ENCODE measurements around the gene DAPP1. TPM values are rescaled to one million over a fixed set of nuclear protein-coding genes. Genes with fewer than 3 reads are reported as not detected.

Gene DAPP1
- total and polyA plus RNA-seq, 2 donors from 2014 or later: 0.34 to 10.1 TPM

GRCh38 chr4:99803566-99804101 lies 13.0 kb upstream of the DAPP1 start:
- Histone ChIP-seq H3K4me1 (ENCODE audit: control insufficient read depth in 2 of 3, insufficient read depth in 2 of 3, low read depth in 1 of 3, low read length in 3 of 3) (peaks cover 0 to 3% (median 0%) of the 10 kb centered on the region in 3 donors), H3K27me3 (ENCODE audit: control insufficient read depth, insufficient read depth, low read length) (no peaks in the 10 kb centered on the region), H3K27ac (ENCODE audit: low read depth in 2 of 2, low read length in 2 of 2) (no peak overlapping the region), H3K4me3 (ENCODE audit: low read length in 3 of 3) (no peak overlapping the region), H3K36me3 (ENCODE audit: control insufficient read depth in 2 of 3, insufficient read depth in 3 of 3, low read length in 3 of 3) (no peaks in the 10 kb centered on the region), H3K9ac (ENCODE audit: low read length in 3 of 3) (no peak overlapping the region), H3K9me3 (ENCODE audit: control insufficient read depth in 2 of 3, insufficient read depth in 1 of 3, low read length in 3 of 3) (no peaks in the 10 kb centered on the region)
- no peak for FAIRE-seq
- no peak for TF ChIP-seq CTCF (IDR thresholded peaks at IDR 0.05; ENCODE audit: borderline replicate concordance, extremely low read depth, insufficient read depth)
- intact Hi-C loops (cut with DNase I): no loop called here
- DNase-seq: no peak

GRCh38 chr4:99806545-99806944 lies 10.1 kb upstream of the DAPP1 start:
- H3K9me3 ChIP-seq (ENCODE audit: control insufficient read depth in 2 of 3, insufficient read depth in 1 of 3, low read length in 3 of 3): no peaks in the 10 kb centered on the region
- no peak overlapping the region for H3K4me3 ChIP-seq (ENCODE audit: low read length in 3 of 3)
- H3K9ac ChIP-seq (ENCODE audit: low read length in 3 of 3): no peak overlapping the region
- H3K27ac ChIP-seq (ENCODE audit: low read depth in 2 of 2, low read length in 2 of 2): no peak overlapping the region
- TF ChIP-seq CTCF (IDR thresholded peaks at IDR 0.05; ENCODE audit: borderline replicate concordance, extremely low read depth, insufficient read depth): no peak
- intact Hi-C loops (cut with DNase I): no loop called here
- no peaks in the 10 kb centered on the region for H3K4me1 ChIP-seq (ENCODE audit: control insufficient read depth in 2 of 3, insufficient read depth in 2 of 3, low read depth in 1 of 3, low read length in 3 of 3)
- H3K27me3 ChIP-seq (ENCODE audit: control insufficient read depth, insufficient read depth, low read length): no peaks in the 10 kb centered on the region
- DNase-seq (no peak), FAIRE-seq (no peak)
- no peaks in the 10 kb centered on the region for H3K36me3 ChIP-seq (ENCODE audit: control insufficient read depth in 2 of 3, insufficient read depth in 3 of 3, low read length in 3 of 3)

- no peaks in the 10 kb centered on the region for H3K9me3 ChIP-seq (ENCODE audit: control insufficient read depth in 2 of 3, insufficient read depth in 1 of 3, low read length in 3 of 3)
- no peak overlapping the region for H3K27ac ChIP-seq (ENCODE audit: low read depth in 2 of 2, low read length in 2 of 2)
- intact Hi-C loops (cut with DNase I): no loop called here
- no peaks in the 10 kb centered on the region for H3K4me1 ChIP-seq (ENCODE audit: control insufficient read depth in 2 of 3, insufficient read depth in 2 of 3, low read depth in 1 of 3, low read length in 3 of 3)
- no peaks in the 10 kb centered on the region for H3K36me3 ChIP-seq (ENCODE audit: control insufficient read depth in 2 of 3, insufficient read depth in 3 of 3, low read length in 3 of 3)
- FAIRE-seq (no peak), DNase-seq (no peak)
- no peaks in the 10 kb centered on the region for H3K27me3 ChIP-seq (ENCODE audit: control insufficient read depth, insufficient read depth, low read length)
- H3K9ac ChIP-seq (ENCODE audit: low read length in 3 of 3): no peak overlapping the region
- no peak overlapping the region for H3K4me3 ChIP-seq (ENCODE audit: low read length in 3 of 3)
- TF ChIP-seq CTCF (IDR thresholded peaks at IDR 0.05; ENCODE audit: borderline replicate concordance, extremely low read depth, insufficient read depth): no peak
These were observed 9.0 kb upstream of the DAPP1 start for GRCh38 chr4:99807666-99808065.
